Hematopoietic multipotent progenitor cell treated with erythropoietin and hydrocortisone succinate and interleukin-3 and kit ligand, for 17 days (in vitro differentiated cells): Measurements from ENCODE around the gene TRAK2.
"Not testable (repeated sequence)": the region's sequence is repeated elsewhere in the genome, so short reads cannot be mapped to it uniquely, and the experiment has no call there.

ENCODE experiments used
- DNase-seq: peaks from one replicate; pipeline ENCODE4 v3.0.0-alpha.2; 2015; ENCODE audit warnings: low spot score

TRAK2 gene

GRCh38 chr2:201451292-201452057 lies at the start of gene TRAK2, which contains the start of gene STRADB:
TSS of gene TRAK2 (minus strand) at chr2:201451458. CDS start at chr2:201420507, 30,951 bp downstream.
TSS of gene STRADB (plus strand) at chr2:201451740. CDS start at chr2:201454841, 3,101 bp downstream.
- peak; percentile 96 for DNase-seq

GRCh38 chr2:201500534-201500933 lies 49.3 kb upstream of the TRAK2 start:
- no peak for DNase-seq

- DNase-seq = no peak
These were observed 45.5 kb upstream of the TRAK2 start for GRCh38 chr2:201496785-201497184.

- no peak for DNase-seq
These were observed 39.0 kb upstream of the TRAK2 start for GRCh38 chr2:201490291-201490690.

- no peak for DNase-seq
These were observed 33.5 kb upstream of the TRAK2 start for GRCh38 chr2:201484805-201485204.

GRCh38 chr2:201483758-201484157 lies 32.5 kb upstream of the TRAK2 start:
- not testable (repeated sequence) for DNase-seq

GRCh38 chr2:201483342-201483741 lies 32.1 kb upstream of the TRAK2 start:
- no peak for DNase-seq

- DNase-seq = no peak
These were observed 31.3 kb upstream of the TRAK2 start for GRCh38 chr2:201482543-201482942.

GRCh38 chr2:201472411-201472810 lies 21.2 kb upstream of the TRAK2 start:
- no peak for DNase-seq

- peak; percentile 60 for DNase-seq
These were observed 20.6 kb upstream of the TRAK2 start for GRCh38 chr2:201471732-201472393.

- DNase-seq = peak; percentile 47
These were observed 19.8 kb upstream of the TRAK2 start for GRCh38 chr2:201470821-201471731.

GRCh38 chr2:201467666-201468065 lies 16.4 kb upstream of the TRAK2 start:
- no peak for DNase-seq

- DNase-seq = no peak
These were observed 14.9 kb upstream of the TRAK2 start for GRCh38 chr2:201466050-201466675.

- DNase-seq = no peak
These were observed 14.3 kb upstream of the TRAK2 start for GRCh38 chr2:201465524-201465971.

GRCh38 chr2:201464547-201464946 lies 13.3 kb upstream of the TRAK2 start:
- no peak for DNase-seq

- DNase-seq = no peak
These were observed 9.3 kb upstream of the TRAK2 start for GRCh38 chr2:201460532-201460931.

GRCh38 chr2:201458381-201458780 lies 7.1 kb upstream of the TRAK2 start:
- DNase-seq = no peak

- no peak for DNase-seq
These were observed 1.8 kb upstream of the TRAK2 start for GRCh38 chr2:201452922-201453643.

GRCh38 chr2:201452058-201452921 lies 1.0 kb upstream of the TRAK2 start:
- peak; percentile 76 for DNase-seq

GRCh38 chr2:201450954-201451291 lies 335 bp downstream of the TRAK2 start:
- DNase-seq = peak; percentile 76
